ENCODE results near the gene SRRM3.
A peak's percentile ranks its signal among the peaks of the same experiment; 100 is the strongest.
"Not testable (repeated sequence)": the region's sequence is repeated elsewhere in the genome, so short reads cannot be mapped to it uniquely, and the experiment has no call there.

The SRRM3 gene, protein sequence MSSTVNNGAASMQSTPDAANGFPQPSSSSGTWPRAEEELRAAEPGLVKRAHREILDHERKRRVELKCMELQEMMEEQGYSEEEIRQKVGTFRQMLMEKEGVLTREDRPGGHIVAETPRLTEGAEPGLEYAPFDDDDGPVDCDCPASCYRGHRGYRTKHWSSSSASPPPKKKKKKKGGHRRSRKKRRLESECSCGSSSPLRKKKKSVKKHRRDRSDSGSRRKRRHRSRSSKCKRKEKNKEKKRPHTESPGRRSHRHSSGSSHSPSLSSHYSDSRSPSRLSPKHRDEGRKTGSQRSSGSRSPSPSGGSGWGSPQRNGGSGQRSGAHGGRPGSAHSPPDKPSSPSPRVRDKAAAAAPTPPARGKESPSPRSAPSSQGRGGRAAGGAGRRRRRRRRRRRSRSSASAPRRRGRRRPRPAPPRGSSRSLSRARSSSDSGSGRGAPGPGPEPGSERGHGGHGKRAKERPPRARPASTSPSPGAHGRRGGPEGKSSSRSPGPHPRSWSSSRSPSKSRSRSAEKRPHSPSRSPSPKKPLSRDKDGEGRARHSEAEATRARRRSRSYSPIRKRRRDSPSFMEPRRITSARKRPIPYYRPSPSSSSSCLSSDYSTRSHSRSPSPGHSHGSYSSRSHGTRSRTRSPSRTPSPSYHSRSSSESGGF

DNA sequence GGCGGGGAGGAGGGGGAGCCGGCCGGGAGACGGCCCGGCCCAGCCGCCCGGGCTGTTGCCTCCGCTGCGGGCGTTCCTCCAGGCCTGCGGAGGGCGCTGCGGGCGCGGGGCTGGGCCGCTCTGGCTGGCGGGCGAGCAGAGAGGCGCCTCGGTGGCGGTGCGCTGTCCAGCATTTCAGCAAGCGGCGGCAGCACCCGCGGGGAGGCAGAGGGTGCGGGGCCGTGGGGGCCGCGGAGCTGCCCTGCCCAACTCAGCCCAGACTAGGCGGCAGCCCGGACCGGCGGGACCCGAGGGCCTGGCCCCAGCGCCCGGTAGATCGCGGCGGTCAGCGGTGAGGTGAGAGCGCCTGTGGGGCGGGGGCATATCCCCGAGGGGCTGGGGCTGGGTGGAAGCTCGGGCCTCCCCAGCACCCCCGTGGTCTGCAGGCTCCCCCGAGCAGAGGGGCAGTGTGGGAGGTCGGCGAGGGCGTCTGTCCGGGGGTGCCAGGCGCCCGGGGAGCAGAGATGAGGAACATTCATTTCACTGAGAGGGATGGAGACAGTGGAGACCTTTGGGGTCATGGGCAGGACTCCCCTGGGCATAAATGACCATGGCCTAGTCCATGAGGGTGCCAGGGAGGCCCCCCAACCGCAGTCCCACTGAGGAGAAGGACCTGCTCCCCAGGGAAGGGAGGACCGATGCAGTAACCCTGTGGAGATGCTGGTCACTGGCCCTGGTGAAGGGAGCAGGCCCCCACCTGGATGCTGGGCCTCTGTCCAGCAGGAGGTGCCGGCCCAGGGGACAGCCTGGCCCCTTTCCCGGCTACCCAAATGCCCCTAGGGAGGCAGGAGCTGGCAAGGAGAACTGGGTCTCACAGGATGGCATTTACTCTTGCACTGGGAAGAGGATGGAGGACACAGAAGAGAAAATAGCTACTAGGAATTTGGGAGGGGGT lies at the start of gene SRRM3:
Gene SRRM3, plus strand, starts transcription at position 165 of the 934 bp plus-strand sequence. CDS start 33,171 bp downstream, outside the sequence.
- DNase-seq (ENCODE audit: low read depth) = no peak

DNA sequence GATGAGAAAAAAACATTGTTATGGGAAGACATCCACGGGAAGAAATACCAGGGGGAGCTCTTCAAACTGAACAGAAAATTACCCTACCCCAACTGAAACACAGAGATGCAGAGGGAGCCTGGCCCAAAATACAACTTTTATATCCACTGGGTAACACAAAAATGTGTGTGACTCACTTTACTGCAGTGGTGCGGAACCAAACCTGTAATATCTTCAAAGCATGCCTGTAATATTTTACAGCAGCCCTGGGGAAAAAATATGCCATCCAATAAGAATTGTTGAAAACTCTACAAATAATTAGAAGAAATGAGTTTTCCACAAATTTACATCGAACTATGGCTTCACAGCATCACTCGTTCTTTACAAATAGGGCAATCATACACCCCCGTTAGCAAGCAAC lies 49.8 kb upstream of the SRRM3 start:
- DNase-seq (ENCODE audit: low read depth) = no peak

DNA sequence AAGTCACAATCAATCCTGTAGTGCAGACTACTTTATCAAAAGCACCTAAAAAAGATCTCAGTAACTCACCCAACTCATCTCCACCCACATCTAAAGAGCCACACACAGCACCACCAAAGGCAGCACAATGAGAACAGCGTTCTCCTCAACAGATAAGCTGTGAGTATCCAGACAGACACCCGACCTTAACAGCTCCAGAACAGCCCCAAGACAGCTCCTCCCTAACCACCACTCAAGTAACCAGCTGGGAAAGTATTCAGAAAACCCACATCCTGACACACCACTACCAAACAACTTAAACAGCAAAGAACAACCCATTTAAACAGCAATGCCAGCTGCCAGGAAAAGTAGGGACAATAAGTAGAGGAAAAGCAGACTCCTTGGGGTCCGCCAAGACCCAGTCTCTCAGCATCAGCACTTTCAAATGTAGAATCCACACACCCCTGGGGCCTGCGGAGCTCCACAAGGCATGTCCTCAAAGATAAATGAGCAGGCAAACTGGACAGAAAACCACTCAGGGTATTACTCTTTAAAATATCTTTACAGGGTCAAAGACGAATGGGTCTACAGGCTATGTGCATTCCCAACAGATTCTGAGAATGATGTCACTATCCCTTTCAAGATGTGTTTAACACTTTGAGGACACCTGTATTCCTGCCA lies 48.0 kb upstream of the SRRM3 start:
- DNase-seq (ENCODE audit: low read depth) = not testable (repeated sequence)

DNA sequence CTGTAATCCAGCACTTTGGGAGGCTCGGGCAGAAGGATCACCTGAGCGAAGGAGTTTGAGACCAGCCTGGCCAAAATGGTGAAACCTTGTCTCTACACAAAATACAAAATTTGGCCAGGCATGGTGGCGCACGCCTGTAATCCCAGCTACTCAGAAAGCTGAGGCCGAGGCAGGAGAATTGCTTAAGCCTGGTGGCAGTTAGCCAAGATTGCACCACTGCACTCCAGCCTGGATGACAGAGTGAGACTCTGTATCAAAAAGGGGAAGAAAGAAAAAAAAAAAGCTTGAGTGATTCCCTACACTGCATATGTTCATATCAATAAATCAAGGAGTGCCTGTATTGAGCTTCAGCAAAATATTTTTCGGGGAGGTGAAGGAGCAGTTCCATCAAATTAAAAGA lies 45.8 kb upstream of the SRRM3 start:
- no peak for DNase-seq (ENCODE audit: low read depth)

DNA sequence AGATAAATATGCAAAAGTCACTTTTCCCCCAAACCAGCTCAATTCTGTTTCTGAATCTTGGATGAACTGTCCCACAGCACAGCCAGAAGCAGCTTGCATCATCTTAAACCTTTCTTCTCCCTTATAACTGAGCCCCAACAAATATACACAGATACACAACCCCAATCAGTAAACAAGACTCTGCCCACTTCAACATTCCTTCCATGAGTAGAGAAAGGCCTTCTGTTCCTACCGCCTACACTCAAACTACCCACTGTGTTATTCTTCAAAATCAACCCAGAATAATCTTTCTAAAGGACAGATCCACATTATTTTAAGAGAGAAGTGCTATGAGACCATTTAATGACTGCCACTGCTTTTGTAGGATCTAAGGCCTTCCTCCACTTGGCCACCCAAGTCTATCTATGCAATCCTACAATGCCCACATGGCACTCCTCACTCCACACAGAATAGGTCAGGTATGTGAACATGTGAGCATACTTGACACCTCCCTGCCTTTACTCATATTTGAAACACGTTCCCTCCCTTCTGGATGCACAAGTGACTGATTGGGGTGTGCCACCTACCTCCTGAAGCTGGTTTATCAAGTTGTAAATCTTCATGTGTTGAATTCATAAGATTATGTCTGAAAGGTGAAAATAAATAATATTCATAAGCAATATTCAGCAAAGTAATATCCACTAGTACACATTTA lies 44.6 kb upstream of the SRRM3 start:
- DNase-seq (ENCODE audit: low read depth) = not testable (repeated sequence)

DNA sequence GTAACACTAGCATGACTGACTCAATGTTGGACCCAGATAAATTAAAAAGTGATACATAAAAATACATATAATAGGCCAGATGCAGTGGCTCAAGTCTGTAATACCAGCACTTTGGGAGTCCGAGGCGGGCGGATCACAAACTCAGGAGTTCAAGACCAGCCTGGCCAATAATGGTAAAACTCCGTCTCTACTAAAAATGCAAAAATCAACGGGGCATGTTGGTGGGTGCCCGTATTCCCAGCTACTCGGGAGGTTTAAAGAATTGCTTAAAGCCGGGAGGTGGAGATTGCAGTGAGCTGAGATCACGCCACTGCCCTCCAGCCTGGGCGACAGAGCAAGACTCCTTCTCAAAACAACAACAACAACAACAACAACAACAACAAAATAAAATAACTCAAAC lies 43.3 kb upstream of the SRRM3 start:
- DNase-seq (ENCODE audit: low read depth) = not testable (repeated sequence)

DNA sequence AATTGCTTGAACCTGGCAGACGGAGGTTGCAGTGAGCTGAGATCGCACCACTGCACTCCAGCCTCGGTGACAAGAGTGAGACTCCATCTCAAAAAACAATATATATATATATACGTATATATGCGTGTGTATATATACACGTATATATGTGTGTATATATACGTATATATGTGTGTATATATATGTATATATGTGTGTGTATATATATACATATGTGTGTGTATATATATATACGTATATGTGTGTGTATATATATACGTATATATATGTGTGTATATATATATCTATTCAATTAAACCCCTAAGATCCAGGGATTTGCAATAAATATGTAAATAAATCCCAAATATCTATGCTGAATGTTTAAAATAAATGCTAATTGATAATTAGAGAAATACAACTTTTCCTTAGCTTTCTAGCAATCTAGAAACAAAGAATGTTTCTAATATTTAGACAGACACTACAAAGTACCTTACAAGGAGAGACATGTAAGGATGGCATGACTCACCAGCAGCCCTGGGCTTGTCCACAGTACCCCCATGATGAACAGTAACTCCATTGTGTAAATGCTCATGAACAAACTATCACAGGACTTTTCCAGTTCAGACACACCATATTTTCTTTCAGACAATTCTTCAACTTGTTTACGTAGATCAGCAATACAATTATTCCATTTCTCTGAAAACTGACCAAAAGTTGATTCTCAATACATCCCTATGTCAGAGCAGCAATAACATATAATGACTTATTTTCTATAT lies 39.1 kb upstream of the SRRM3 start:
- DNase-seq (ENCODE audit: low read depth) = not testable (repeated sequence)

DNA sequence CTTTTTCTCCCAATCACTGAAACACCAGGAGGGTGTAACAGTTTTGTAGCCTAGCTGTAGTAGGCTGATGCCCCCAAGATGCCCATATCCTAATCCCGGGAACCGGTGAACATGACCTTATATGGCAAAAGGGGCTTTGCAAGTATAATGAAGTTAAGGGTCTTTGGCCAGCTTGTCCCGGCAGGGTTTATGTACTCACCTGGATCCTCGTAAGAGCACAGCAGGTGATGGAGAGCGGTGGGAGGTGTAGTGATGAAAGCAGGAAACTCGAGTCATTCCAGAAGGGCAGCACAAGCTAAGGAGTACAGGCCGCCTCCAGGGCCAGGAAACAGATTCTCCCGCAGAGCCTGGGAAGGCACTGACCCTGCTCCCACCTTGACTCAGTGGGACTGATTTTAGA lies 37.9 kb upstream of the SRRM3 start:
- DNase-seq (ENCODE audit: low read depth) = not testable (repeated sequence)

DNA sequence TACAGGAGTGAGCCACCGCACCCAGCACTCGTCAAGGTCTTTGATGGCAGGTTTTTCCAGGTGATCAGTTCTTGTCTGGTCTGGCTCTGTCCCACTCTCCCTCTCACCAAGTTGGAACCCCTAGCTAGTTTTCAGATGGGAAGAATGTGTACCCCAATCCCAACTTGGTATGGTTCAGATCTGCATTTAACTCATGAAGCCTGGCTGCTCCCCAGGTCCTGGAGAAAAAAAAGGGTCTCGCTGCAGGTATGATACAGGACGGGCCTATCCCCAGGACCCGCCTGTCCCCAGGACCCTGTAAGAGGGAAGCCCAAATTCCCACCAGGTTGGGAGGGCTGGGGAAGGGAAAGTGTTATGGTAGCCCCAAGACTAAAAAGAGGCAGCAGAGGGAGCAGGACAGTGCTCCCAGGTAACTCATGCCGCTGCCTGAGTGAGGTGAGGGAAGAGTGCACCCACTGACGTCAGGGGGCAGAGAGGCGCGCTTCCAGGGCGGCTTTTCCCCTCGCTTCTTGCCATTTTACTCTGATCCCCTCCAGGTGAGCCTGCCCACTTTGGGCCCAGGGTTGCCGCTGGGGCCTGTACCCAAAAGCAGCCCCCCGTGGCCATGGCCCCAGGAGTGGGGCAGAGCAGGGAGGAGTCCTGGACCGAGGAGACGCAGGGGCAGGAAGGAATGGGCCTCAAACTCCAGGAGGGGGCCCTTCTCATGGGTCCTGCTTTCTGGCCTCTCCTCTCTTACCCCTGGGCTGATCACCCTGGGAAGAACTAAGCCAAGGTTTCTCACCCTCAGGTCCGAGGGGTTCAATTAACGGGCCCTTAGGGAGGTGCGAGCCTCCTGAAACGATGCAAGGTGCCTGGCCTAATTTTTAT lies 36.4 kb upstream of the SRRM3 start:
- DNase-seq (ENCODE audit: low read depth) = no peak

DNA sequence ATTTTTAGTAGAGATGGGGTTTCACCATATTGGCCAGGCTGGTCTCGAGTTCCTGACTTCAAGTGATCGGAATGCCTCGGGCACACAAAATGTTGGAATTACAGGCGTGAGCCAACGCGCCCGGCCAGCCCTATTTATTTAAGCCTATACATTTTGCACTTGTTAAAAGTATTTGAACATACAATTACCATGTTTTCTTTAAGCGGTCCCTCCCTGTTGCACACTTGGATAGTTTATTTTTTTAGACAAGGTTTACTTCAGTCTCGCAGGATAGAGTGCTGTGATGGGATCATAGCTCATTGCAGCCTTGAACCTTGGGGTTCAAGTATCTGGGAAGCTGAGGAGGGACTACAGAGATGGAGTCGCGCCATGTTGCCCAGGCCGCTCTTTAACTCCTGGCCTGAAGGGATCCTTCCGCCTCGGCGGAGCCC lies 35.7 kb upstream of the SRRM3 start:
- DNase-seq (ENCODE audit: low read depth) = no peak

DNA sequence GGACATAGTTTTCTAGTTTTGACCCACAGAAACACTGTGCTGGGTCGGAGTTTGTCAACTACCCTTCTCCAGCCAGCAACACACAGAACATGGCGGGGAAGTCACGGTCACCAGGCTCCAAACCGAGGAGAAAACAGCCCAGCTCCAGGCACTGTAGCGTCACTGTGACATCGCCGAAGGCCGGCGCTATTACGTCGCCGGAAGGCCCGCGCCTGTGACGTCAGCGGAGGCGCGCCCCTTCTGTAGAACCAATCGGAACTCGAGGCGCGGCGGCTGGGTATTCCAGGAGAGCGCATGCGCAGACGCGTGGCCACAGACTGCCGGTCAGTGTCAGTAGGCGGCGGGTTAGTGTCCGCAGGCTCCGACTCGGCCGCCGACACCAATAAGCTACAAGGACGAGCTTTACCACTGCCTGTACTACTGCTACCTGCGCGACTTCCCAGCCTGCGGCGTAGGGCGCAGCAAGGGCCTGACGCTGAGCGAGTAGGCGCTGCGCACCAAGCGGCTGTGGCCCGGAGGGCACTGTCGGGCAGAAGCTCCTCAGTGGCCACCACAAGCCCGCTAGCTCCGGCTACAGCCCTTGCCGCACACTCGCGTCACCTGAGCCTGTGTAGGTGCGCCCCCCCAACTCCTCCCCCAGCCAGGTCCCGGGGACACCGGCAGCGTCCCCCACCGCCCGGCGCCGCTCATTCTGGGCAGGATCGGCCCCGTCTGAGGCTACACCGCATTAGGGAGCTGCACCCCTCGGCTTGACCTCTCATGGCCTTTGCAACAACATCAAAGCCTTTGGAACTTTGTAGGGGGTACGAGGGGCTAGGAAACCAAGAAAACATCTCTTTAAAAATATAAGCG lies 35.1 kb upstream of the SRRM3 start:
- peak; percentile 3 for DNase-seq (ENCODE audit: low read depth)

DNA sequence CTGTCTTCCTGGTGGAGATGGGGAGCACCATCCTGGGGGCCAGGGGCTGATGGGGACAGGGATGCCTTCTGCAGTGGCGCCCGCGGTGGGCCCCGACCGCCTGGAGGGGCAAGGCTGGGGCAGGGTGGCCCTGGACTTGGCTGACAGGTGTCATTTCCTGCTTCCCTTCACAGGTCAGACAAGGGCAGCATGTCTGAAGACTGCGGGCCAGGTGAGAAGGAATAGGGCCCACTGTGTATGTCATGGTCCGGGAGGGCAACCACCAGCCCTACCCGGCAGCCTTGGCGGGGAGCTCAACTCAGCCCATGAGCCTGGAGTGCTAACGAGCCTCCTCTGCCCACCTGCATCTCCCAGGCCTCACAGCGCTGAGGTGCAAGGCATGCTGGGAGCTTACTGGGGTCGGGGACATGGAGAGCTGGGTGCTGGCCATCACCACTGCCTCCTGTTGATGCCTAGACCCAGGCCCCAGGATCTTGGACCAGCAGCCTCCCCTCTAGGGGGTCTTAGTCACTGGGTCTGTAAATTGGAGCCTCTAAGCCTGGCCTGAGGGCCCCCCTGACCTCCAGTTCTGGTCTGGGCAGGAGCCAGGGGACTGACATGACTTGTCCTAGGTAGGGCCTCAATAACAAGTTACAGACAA lies 28.0 kb upstream of the SRRM3 start:
- DNase-seq (ENCODE audit: low read depth) = no peak

DNA sequence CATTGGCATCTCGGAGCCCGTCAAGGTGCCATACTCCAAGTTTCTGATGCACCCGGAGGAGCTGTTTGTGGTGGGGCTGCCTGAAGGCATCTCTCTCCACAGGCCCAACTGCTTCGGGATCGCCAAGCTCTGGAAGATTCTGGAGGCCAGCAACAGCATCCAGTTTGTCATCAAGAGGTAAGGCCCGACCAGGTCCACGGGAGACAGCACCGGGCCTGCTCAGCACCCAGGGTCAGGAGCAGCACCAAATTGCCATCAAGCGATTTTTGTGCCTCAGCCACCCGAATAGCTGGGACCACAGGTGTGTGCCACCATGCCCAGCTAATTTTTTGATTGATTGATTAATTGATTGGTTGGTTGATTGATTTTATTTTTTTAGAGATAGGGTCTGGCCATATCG lies 24.7 kb upstream of the SRRM3 start:
- DNase-seq (ENCODE audit: low read depth) = not testable (repeated sequence)

DNA sequence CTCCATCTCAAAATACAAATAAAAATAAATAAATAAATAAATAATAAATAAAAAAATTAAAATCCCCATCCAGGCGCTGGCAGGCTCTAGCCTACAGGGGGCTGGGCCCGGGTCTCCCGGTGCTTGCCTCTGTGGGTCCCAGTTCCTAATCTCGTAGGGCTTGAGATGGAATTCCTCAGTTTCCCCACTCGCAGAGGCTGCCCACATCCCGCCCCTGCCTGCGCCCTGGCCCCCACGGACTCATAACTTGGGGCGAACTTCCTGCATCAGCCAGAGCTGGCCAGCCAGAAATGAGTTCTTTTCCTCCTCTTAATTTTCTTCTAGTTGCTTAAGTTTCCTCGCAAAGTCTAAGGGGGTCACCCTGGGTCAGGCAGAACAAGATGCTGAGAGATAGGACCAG lies 22.0 kb upstream of the SRRM3 start:
- no peak for DNase-seq (ENCODE audit: low read depth)

DNA sequence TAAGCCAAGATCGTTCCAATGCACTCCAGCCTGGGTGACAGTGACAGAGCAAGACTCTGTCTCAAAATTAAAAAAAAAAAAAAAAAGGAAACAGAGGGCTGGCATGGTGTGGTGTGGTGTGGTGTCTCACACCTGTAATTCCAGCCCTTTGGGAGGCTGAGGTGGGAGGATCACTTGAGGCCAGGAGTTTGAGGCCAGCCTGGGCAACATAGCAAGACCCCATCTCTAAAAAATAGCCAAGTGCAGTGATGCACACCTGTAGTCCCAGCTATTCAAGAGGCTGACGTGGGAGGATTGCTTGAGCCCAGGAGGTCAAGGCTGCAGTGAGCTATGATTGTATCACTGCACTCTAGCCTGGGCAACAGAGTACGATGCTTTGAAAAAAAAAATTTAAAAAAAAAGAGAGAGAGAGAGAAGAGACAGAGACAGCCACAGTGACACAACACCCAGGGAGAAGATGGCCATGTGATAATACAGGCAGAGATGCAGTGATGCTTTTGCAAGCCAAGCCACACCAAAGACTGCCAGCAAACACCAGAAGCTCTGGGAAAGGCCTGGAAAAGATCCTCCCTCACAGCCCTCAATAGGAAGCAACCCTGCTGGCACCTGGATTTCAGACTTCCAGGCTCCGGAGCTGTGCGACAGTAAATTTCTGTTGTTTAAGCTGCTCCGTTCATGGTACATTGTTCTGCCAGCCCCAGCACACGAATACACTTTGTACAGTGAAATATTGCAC lies 19.3 kb upstream of the SRRM3 start:
- no peak for DNase-seq (ENCODE audit: low read depth)

DNA sequence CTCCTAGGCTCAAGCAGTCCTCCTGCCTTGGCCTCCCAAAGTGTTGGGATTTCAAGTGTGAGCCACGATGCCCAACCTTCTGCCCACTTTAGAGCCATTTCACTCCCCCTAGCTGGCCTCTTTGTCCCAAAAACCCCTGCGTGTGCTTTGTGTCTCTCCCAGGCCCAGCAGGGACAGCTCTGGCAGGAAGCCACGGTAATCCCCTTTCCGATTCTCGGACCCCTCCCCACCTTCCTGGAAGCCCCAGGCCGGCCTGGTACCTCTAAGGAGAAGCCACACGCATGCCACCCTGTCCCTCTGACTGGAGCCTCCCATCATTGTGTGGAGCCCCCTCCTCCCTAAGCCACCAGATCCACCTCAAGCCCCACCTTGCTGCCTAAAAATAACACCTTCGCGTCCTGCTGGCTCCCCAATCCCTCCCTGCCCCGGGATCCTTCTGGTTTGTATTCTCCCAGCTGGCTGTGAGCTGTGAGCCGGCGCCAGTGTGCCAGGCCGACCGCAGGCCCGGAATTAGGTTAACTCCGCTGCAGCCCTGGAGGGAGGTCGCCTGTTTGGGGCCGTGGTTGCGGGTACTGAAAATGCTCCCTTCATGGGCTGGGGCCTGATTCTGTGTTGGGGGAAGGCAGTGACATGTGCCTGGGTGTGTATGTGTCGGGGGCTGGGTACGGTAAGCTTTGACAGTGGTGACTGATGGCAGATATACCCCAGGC lies 16.4 kb upstream of the SRRM3 start:
- DNase-seq (ENCODE audit: low read depth) = no peak

DNA sequence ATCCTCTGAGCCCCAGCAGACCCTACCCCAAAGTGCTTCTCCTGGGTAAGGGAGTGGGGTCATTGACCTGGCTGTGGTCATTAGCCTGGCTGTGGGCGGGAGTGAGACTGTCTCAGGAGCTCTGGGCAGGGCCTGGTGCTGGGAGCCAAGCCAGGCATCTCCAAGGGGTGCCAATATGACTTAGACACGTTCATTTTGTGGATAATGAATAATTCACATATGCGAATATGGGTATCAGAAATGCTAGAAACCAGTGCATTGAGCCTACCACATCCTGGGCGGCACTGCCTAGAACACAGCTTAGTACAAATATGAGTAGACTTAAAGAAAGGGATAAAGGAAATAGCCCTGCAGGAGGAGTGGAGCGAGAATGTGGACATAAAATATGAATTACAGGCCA lies 14.4 kb upstream of the SRRM3 start:
- no peak for DNase-seq (ENCODE audit: low read depth)
